DND-41 (cell line): Measurements from ENCODE around the gene HMGCR.
A peak's percentile ranks its signal among the peaks of the same experiment; 100 is the strongest.

Source experiments
- ATAC-seq: fragments of 200-7000 bp; cut with Tn5 transposase; 3 replicates; pipeline ENCODE4 v1.9.1; 2021; ENCODE audit warnings: low read depth; ENCODE audit not compliant: insufficient read depth
- DNase-seq: peaks from one replicate; pipeline ENCODE4 v3.0.0-alpha.2; 2020
- H2AFZ ChIP-seq: 2 replicates; pipeline ENCODE4 v1.6.0; 2012; ENCODE audit warnings: low read depth, low read length
- H3K27ac ChIP-seq: 2 replicates; pipeline ENCODE4 v1.5.1; 2012; ENCODE audit warnings: low read length, inconsistent platforms
- H3K27me3 ChIP-seq: fragments of 200-600 bp; sonication (generic); 2 replicates; pipeline ENCODE4 v1.6.0; 2012; ENCODE audit warnings: low read length, mild to moderate bottlenecking, inconsistent platforms; ENCODE audit not compliant: insufficient read depth, poor library complexity
- H3K36me3 ChIP-seq: 2 replicates; pipeline ENCODE4 v1.5.1; 2012; ENCODE audit warnings: low read length, inconsistent platforms; ENCODE audit not compliant: insufficient read depth
- H3K4me1 ChIP-seq: 2 replicates; pipeline ENCODE4 v1.5.1; 2012; ENCODE audit warnings: mild to moderate bottlenecking, low read length; ENCODE audit not compliant: insufficient read depth
- H3K4me2 ChIP-seq: 2 replicates; pipeline ENCODE4 v1.6.0; 2012; ENCODE audit warnings: mild to moderate bottlenecking, moderate library complexity, low read length, inconsistent platforms; ENCODE audit not compliant: insufficient read depth
- H3K4me3 ChIP-seq, 2 experiments: fragments of 200-600 bp in 1 of 2; shearing (Covaris generic) in 1 of 2; 2 replicates each; pipeline ENCODE4 v1.5.1; 2012 to 2016; ENCODE audit warnings: inconsistent platforms in 2 of 2, low read length in 2 of 2, mild to moderate bottlenecking in 2 of 2, low read depth in 1 of 2, moderate library complexity in 1 of 2
- H3K79me2 ChIP-seq: 2 replicates; pipeline ENCODE4 v1.6.0; 2012; ENCODE audit warnings: low read length, inconsistent platforms; ENCODE audit not compliant: insufficient read depth
- H3K9ac ChIP-seq: 2 replicates; pipeline ENCODE4 v1.6.0; 2012; ENCODE audit warnings: low read depth, mild to moderate bottlenecking, inconsistent platforms, low read length, moderate library complexity
- H3K9me3 ChIP-seq: 2 replicates; pipeline ENCODE4 v1.5.1; 2012; ENCODE audit warnings: low read length, moderate library complexity, mild to moderate bottlenecking, inconsistent platforms; ENCODE audit not compliant: insufficient read depth, severe bottlenecking
- H4K20me1 ChIP-seq: 2 replicates; pipeline ENCODE4 v1.6.0; 2012; ENCODE audit warnings: low read length; ENCODE audit not compliant: insufficient read depth
- CTCF ChIP-seq: IDR thresholded peaks from 2 replicates; pipeline ENCODE4 v1.5.1; 2012; ENCODE audit warnings: borderline replicate concordance, low read length, moderate library complexity, mild to moderate bottlenecking; ENCODE audit not compliant: poor library complexity, severe bottlenecking; ENCODE audit errors: extremely low read depth
- EZH2 ChIP-seq: IDR thresholded peaks from 3 replicates; pipeline ENCODE4 v1.6.1; 2012; ENCODE audit warnings: borderline replicate concordance, low read depth, mild to moderate bottlenecking, moderate library complexity, low read length, inconsistent platforms; ENCODE audit not compliant: severe bottlenecking

Gene HMGCR

GRCh38 chr5:75363726-75364495 is 26.9 kb downstream of the HMGCR start:
- no peak overlapping the region for H3K9ac ChIP-seq
- TF ChIP-seq CTCF (no peak), EZH2 (no peak)
- H3K4me1 ChIP-seq = no peaks in the 10 kb centered on the region
- H4K20me1 ChIP-seq = peaks cover 4% of the 10 kb centered on the region; the same call in 1 of the 2 replicates
- H2AFZ ChIP-seq = no peak overlapping the region
- DNase-seq (no peak), ATAC-seq (peak; percentile 24; the same call in 2 of the 3 replicates)
- H3K27ac ChIP-seq = no peak overlapping the region
- no peaks in the 10 kb centered on the region for H3K79me2 ChIP-seq
- H3K4me2 ChIP-seq = no peak overlapping the region
- peaks cover 43% of the 10 kb centered on the region for H3K36me3 ChIP-seq
- no peak overlapping the region for H3K4me3 ChIP-seq
- no peaks in the 10 kb centered on the region for H3K9me3 ChIP-seq
- H3K27me3 ChIP-seq = no peaks in the 10 kb centered on the region

- DNase-seq = no peak
- H3K27me3 ChIP-seq = no peaks in the 10 kb centered on the region
- no peaks in the 10 kb centered on the region for H4K20me1 ChIP-seq
- H3K27ac ChIP-seq = no peak overlapping the region
- no peak for ATAC-seq
- peaks cover 35% of the 10 kb centered on the region for H3K36me3 ChIP-seq
- H3K4me1 ChIP-seq = no peaks in the 10 kb centered on the region
- no peak overlapping the region for H3K4me3 ChIP-seq
- H3K79me2 ChIP-seq = no peaks in the 10 kb centered on the region
- H3K9me3 ChIP-seq = no peaks in the 10 kb centered on the region
- TF ChIP-seq EZH2 (no peak), CTCF (no peak)
- no peak overlapping the region for H2AFZ ChIP-seq
- H3K9ac ChIP-seq = no peak overlapping the region
- H3K4me2 ChIP-seq = no peak overlapping the region
Measured at GRCh38 chr5:75364571-75365280, 27.7 kb downstream of the HMGCR start.

GRCh38 chr5:75365740-75366139 is 28.7 kb downstream of the HMGCR start:
- Histone ChIP-seq H2AFZ (no peak overlapping the region), H3K4me3 (no peak overlapping the region), H3K4me2 (no peak overlapping the region), H3K9me3 (no peaks in the 10 kb centered on the region), H3K79me2 (no peaks in the 10 kb centered on the region), H3K36me3 (peaks cover 25% of the 10 kb centered on the region), H4K20me1 (no peaks in the 10 kb centered on the region), H3K27ac (no peak overlapping the region), H3K4me1 (no peaks in the 10 kb centered on the region), H3K9ac (no peak overlapping the region), H3K27me3 (no peaks in the 10 kb centered on the region)
- TF ChIP-seq CTCF (no peak), EZH2 (no peak)
- DNase-seq = no peak
- ATAC-seq = no peak
